ENCODE data around the gene DDR1.
A peak's percentile ranks its signal among the peaks of the same experiment; 100 is the strongest.
"Not testable (repeated sequence)": the region's sequence is repeated elsewhere in the genome, so short reads cannot be mapped to it uniquely, and the experiment has no call there.

DDR1 gene

DNA sequence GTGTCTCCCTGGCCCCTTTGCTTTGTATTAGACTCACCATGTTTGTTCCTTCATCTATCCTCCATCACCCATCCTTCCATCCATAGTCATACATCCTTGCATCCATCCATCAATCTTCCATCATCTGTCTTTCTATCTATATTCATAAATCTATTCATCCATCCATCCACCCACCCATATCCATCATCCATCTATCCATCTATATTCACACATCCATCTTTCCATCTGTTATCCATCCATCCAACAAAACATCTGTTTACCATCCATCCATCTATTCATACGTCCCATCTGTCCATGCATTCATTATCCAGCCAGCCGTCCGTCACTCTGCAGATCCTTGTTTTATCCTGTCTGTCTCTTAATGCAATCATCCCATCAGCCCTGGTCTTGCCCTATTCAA is 10.6 kb downstream of the DDR1 start:
- DNase-seq, result no peak

DNA sequence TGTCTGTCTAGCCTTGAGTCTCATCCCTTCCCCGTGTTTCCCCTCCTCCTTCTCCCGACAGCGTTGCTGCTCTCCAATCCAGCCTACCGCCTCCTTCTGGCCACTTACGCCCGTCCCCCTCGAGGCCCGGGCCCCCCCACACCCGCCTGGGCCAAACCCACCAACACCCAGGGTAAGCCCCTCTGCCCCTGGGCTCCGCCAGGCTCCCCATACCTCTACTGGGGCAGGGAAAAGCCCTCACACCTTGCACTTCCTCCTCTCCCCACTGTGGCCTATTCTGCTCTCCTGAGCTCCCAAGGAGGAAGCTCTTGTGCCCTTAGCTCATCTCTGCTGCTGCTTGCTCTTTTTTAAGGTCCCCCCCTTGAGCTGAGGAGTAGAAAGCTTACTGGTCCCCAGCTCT is 11.0 kb downstream of the DDR1 start:
- DNase-seq, result no peak

DNA sequence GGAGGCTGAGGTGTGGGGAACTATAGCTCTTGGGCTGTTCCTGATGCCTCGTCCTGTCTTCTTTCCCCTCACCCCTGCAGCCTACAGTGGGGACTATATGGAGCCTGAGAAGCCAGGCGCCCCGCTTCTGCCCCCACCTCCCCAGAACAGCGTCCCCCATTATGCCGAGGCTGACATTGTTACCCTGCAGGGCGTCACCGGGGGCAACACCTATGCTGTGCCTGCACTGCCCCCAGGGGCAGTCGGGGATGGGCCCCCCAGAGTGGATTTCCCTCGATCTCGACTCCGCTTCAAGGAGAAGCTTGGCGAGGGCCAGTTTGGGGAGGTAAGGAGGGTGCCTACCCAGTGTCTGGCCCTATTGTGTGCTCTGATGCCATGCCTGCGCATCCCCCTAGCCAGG is 12.2 kb downstream of the DDR1 start:
- DNase-seq, result no peak

DNA sequence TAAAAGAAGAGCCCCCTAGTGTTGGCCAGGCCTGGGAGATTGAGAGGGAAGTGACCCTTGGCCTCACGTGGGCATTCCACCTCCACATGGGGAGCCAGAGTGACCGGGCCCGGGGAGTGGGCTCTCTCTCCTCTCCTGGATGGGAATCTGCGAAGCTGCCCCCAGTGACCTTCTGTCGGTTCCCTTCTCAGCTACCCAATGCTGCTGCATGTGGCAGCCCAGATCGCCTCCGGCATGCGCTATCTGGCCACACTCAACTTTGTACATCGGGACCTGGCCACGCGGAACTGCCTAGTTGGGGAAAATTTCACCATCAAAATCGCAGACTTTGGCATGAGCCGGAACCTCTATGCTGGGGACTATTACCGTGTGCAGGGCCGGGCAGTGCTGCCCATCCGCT is 13.6 kb downstream of the DDR1 start:
- DNase-seq, result no peak

DNA sequence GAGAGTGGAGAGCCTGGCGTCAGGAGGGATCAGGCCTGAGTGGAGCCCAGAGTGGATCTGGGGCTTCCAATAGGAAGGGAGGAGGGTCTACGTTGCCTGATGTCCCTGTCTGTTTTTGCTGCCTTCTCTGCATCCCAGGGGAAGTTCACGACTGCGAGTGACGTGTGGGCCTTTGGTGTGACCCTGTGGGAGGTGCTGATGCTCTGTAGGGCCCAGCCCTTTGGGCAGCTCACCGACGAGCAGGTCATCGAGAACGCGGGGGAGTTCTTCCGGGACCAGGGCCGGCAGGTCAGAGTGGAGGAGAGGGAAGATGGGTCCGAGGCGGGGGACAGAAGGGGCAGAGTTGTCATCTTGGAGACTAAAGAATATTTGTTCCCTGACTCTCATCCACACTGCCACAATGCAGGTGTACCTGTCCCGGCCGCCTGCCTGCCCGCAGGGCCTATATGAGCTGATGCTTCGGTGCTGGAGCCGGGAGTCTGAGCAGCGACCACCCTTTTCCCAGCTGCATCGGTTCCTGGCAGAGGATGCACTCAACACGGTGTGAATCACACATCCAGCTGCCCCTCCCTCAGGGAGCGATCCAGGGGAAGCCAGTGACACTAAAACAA is 14.5 kb downstream of the DDR1 start:
- DNase-seq, result no peak

DNA sequence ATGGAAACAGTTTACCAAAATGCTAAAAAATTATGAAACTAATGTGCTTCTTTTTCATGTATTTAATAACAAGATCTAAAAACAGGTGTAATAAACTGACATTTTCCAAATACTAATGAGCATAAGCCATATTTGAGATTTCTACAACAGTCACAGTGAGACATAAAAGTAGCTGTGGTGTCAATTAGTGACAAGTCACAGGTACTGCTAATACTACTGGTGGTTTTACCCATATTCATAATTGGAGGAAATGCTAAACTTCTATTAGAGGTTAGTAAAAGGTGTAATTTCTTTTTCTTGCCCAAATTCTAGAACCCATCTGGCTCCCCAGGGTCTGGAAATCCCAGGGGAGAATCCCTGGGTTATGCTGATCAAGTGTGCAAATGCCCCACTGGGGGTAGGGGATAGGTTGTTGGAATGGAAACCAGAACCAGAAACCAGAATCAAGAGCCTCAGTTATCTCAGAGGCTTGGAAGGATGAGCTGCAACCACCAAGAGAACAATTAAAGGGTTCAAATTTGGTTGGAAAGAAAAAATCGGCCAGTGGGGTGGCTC is 16.6 kb downstream of the DDR1 start:
- DNase-seq, result no peak

DNA sequence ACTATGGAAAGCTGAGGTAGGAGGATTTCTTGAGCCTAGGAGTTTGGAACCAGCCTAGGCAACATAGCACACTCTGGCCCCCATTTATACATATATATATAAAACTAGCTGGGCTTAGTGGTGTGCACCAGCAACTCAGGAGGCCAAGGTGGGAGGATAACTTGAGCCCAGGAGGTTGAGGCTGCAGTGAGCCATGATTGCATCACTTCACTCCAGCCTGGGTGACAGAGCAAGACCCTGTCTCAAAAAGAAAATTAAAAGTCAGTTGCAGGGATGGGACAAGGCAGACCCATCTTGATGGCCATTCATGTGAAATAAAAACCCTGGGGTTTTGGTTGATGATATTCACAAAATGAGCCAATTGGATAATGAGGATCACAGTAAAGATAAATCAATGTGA is 17.1 kb downstream of the DDR1 start:
- DNase-seq, result no peak

DNA sequence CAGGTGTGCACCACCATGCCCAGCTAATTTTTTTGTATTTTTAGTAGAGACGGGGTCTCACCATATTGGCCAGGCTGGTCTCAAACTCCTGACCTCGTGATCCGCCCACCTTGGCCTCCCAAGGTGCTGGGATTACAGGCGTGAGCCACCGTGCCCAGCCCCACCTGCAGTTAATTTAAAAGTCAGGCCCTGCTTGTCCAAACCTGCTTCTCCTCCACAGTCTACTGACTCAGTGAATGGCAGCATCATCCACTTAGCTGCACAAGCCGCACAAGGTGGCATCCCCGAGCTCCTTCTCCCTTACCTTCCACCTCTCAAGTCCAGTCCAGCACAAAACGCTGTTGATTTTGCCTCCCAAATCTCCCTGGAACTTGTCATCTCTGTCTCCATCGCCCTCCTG is 17.9 kb downstream of the DDR1 start:
- DNase-seq, result not testable (repeated sequence)

DNA sequence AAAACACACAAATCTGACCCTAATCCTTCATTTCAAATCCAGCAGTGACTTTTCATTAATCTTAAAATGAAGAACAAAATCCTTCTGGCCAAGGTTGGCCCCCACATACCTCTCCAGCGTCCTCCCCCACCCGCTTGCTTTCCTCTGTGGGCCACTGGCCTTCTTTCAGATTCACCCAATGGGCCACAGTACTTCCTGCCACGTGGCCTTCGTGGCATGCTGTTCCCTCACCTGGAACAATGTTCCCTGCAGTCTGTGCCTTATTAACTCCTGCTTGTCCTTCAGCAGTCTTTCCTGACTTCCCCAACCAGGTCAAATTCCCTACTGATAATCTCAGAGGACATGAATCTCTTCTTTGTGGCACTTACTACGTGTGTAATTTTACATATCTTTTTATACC is 18.4 kb downstream of the DDR1 start:
- no peak for DNase-seq

DNA sequence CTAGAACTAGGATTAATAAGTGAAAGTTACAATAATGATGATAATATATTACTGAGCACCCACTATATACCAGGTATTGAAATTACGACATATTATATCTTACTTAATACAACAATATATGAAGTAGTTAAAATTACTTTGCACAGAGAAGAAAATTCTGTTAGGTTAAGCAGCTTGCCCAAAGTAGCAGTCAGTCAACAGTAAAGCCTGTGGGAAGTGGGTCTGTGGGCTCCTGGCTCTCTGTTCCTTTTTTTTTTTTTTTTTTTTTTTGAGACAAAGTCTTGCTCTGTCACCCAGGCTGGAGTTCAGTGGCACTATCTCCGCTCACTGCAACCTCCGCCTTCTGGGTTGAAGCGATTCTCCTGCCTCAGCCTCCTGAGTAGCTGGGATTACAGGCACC is 18.9 kb downstream of the DDR1 start:
- DNase-seq, result no peak

DNA sequence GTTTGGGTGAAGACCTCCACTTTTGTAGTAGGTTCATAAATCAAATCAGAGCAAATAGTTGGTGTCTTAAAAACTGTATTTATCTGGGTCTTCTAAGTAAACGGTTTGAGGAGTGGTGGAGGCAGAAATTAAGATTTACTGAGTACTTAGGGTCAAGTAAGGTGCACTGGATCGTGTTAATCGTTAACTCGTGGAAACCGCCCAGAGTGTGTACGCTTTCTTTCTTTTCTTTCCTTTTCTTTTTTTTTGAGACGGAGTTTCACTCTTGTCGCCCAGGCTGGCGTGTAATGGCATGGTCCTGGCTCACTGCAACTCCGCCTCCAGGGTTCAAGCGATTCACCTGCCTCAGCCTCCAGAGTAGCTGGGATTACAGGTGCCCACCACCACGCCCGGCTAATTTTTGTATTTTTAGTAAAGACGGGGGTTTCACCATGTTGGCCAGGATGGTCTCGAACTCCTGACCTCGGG is 23.0 kb downstream of the DDR1 start:
- not testable (repeated sequence) for DNase-seq

DNA sequence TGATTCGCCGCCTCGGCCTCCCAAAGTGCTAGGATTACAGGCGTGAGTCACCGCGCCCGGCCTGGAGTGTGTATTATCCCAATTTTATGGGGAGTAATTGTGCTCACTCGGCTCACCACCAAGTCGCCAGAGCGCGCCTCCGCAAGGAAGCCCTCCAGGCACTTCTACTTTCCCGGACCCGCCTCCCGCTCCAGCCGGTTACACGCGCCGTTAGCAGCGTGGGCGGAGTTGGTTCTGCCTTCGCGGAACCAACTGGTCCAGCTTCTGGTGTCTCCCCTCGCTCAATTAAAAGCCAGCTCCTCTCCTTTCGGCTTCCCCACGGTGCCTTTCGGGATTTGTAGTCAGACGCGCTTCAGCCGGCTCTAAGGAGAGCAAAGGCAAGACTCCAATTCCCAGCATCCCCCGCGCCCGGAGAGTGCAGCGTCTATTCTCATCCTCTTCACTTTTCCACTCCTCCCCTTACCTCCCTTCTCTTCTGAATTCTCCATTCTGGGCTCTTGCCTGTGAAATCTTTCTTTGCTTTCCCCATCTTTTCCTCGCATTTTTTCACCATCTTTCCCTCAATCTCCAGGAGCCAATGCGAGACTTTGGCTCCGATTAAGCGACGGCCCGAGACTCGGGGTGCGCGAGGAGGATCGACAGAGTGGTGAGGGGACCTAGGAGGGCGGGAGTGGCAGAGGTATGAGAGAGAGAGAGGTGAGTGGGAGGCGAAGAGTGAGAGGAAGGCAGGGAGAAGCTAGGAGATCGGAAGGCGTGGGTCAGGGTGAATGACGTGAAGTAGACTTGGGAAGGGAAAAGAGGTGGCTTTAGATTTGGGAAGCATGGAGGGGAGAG is 23.7 kb downstream of the DDR1 start, which contains the start of gene GTF2H4:
Gene GTF2H4 (plus strand): TSS at position 450 of the 834 bp plus-strand sequence.
- DNase-seq, result peak; percentile 83 to 91 (median 88)

DNA sequence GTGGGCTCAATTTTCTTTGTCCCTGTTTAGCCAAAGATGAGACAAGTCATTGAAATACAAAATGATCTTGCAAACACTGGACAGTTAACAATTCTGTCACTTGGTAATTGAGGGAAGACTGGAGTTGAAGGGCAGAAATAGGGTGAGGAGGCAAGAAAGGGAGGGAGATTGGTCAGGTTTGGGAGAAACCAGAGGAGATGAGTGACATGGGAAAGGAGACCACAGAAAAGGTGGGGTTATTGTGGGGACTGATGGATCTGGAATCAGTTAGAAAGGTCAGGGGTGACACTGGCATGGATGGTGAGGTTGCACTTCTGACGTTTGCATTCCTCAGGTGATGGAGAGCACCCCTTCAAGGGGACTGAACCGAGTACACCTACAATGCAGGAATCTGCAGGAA is 24.4 kb downstream of the DDR1 start:
- DNase-seq, result no peak

DNA sequence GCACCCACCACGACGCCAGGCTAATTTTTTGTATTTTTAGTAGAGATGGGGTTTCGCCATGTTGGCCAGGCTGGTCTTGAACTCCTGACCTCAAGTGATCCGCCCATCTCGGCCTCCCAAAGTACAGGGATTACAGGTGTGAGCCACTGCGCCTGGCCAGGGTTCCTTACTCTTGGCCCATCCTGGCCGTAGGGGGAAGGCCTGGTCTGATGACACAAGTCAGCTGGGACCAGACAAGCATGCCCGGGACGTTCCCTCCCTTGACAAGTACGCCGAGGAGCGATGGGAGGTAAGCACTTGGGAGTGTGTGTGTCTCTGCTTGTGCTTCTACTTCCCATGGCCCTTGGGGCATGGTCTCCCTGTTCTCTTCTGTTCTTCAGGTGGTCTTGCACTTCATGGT is 26.2 kb downstream of the DDR1 start:
- DNase-seq, result not testable (repeated sequence)

DNA sequence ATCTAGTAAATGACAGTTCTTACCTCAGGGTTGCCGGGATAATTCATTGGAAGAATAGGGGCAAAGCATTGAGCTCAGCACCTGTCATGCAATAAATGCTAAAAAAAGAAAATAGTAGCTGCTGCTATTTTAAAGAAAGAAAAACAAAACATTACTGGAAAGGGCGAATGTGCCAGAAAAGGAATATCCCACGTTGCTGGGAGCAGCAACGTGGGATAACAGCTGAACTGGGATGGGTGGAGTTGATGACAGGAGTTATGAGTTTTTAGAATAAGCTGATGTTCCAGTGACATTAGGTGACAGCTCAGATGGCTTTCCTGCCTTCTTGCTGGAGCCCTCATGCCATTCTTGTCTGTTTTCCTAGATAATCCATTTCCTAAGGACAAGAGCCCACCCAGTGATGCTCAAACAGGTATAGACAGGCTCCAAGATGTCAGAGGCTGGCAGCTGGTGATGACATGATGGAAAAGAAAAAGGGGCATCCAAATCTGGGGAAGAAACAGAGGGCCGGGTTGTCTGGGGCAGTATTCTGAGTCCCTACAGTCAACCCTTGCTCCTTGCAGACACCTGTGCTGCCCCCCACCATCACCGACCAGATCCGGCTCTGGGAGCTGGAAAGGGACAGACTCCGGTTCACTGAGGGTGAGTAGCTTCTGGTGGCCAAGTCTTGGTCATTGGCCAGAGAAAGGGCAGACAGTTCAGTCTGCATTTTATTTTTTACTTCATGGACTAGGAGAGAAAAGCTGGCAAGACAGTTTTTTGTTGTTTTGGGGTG is 28.6 kb downstream of the DDR1 start:
- no peak for DNase-seq

DNA sequence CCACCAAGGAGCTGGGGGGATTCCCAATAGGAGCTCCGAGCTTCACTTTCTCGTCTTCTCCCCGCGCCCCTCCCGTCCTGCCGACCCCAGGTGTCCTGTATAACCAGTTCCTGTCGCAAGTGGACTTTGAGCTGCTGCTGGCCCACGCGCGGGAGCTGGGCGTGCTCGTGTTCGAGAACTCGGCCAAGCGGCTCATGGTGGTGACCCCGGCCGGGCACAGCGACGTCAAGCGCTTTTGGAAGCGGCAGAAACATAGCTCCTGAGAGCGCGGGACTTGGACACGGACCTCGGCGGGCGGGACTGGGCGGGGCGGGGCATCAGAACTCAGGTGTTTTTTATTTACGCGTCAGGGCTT is 29.4 kb downstream of the DDR1 start:
- no peak for DNase-seq

DNA sequence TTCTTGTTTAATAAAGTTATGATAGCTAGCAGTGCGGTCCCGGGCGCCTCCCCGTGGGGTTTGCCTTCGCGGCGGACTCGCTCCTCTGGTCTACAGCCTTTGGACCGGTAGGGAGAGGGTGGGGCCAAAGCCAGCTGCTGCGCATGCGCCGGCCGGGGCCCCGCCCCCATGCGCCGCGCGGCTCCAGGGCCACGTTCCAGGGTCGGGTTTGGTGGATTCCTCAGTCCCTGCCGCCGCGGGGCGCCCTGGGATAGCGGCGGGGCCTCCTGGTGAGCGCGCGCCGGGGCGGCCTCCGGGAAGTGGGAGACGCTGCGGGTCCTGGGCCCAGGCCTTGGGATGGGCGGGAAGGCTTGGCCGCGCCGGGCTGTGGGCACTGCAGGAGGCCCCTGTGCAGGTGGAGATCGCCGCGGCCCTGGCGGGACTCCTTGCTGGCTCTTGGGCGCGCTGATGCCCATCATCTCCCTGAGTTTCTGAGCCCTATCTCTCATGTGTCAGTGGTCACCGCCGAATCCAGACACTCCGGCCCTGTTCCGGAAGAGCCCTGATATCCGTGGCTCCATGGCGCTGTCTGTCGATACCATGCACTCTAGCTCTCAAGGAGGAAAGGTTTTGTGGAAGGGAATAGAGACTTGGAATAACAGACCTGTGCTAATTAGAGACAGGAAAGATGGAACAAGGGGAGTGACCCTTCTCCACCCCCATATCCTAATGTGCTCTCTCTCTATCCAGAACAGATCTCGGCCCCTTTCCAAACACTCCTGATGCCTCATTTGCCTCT is 29.9 kb downstream of the DDR1 start, which contains the start of gene VARS2:
Gene VARS2 (plus strand): TSS at position 163 of the 778 bp plus-strand sequence. CDS start 599 bp downstream, at position 762.
- DNase-seq, result peak; percentile 67 to 75 (median 71)

DNA sequence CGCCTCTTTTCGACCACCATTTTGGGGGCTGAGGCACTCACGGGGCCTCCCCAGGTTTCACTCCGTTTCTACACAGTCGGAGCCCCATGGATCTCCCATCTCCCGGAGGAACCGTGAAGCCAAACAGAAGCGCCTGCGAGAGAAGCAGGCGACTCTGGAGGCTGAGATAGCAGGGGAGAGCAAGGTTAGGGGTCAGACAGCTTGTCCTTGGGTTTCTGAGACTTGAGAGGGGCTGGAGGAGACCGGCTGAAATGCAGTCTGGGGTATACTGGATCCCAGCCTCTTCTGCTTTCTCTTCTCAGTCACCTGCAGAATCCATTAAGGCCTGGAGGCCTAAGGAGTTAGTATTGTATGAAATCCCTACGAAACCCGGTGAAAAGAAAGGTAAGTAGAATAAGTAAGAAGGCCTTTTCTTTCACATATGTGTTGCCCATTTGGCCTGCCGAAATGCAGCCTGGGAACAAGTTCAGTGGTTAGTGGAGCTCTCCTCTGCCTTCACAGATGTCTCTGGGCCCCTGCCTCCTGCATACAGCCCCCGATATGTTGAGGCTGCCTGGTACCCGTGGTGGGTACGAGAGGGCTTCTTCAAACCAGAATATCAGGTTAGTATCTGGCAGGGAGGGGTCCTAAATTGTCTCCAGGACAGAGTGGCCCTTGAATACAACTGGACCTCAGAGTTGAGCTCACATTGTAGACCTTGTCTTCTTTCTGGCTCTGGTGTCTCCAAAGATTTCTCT is 30.7 kb downstream of the DDR1 start:
- DNase-seq, result no peak

DNA sequence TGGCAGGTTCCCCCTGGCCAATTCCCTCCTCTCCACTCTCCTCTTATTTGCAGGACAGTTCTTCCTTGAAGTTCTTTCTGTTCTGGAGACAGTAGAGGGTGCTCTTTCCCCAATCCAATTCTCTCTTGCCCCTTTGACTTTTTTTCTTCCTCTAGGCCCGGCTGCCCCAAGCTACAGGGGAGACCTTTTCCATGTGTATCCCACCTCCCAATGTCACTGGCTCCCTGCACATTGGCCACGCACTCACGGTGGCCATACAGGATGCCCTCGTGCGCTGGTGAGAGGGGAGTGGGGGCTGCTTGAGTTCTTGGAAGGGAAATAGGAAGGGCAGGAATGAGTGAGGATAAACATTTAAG is 31.2 kb downstream of the DDR1 start:
- no peak for DNase-seq

DNA sequence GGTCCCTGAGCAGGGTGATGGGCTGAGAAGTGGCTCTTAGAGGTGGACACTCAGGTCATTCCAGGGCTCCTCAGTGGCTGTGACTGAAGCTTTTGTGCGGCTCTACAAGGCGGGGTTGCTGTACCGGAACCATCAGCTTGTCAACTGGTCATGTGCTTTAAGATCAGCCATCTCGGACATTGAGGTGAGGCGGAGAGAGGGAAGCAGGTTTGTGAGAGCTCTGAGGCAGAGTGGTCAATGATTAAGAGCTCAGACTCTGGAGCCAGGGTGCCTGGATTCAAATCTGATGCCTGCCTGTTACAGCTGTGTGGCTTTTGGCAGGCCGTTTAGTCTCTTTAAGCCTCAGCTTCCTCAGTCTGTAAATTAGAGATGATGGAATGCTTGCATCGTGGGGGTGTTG is 32.7 kb downstream of the DDR1 start:
- DNase-seq, result no peak

DNA sequence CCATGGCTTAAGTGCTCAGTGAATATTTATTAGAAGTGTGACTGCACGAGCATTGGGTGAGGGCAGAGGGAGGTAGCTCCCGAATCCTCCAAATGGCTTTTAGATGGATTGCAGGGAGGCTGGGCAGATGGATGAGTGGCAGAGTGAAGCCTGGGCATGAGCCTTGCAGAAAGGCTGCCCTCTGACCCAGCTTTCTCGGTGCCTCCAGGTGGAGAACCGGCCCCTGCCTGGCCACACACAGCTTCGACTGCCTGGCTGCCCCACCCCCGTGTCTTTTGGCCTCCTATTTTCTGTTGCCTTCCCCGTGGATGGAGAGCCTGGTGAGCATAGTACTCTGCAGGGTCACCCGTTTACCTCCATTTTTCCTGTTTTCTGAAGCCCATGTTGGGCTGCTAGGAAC is 33.2 kb downstream of the DDR1 start:
- no peak for DNase-seq

DNA sequence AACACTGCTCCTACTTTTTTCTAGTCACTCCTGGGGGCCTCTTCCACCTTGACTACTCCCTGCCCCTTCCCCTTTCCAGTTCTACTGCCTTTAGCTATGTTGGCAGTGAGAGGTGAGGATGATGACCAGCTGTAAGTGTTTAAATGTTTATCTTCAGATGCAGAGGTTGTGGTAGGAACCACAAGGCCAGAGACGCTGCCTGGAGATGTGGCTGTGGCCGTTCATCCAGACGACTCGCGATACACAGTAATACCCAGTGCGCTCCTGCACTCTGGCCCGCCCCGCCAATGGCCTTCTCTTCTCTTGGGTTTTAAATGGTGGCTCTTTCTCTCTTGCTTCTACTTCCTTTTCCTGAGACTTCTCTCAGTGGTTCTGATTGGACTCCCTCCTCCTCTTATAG is 34.4 kb downstream of the DDR1 start:
- no peak for DNase-seq

Measured in activated CD4-positive, CD25-positive, alpha-beta regulatory T cell (primary cell).